ENCODE measurements around the gene EFCAB8.

GRCh38 chr20:33006776-33007375, 148.2 kb downstream of the EFCAB8 start:
- no peak for TF ChIP-seq CTCF (conservative IDR thresholded peaks at IDR 0.05; ENCODE audit: low read length)
- TF ChIP-seq EZH2phosphoT487 (IDR thresholded peaks at IDR 0.05; ENCODE audit: borderline replicate concordance, low read depth, low read length) = no peak

All from OCI-LY7 (cell line).